Panc1 (cell line): Measurements from ENCODE around the gene CCR2. TPM values are rescaled to one million over a fixed set of nuclear protein-coding genes. Genes with fewer than 3 reads are reported as not detected.

Source experiments
- ATAC-seq: fragments of 200-7000 bp; cut with Tn5 transposase; 2 replicates; pipeline ENCODE4 v1.9.1; 2020; ENCODE audit warnings: mild to moderate bottlenecking, moderate library complexity
- BruUV-seq: library from RNA; stranded (reverse); fragments of 400-500 nt; replicated peaks from 2 replicates; lab custom pipeline; 2021; lab: Mats Ljungman, UMichigan
- CTCF ChIA-PET: fragments of 300-600 bp; sonication (Branson Sonifier 250); formaldehyde crosslinking; loops from one replicate; lab custom pipeline; 2022; ENCODE audit warnings: antibody characterized with exemption; lab: Charles Lee
- POLR2A ChIA-PET: fragments of 300-600 bp; sonication (Branson Sonifier 250); formaldehyde crosslinking; loops from one replicate; lab custom pipeline; 2022; ENCODE audit warnings: antibody characterized with exemption; lab: Charles Lee
- DNase-seq: peaks from one replicate; pipeline ENCODE4 v3.0.0-alpha.2; 2010; ENCODE audit warnings: low read depth, low spot score
- H3K27ac ChIP-seq: 2 replicates; pipeline ENCODE4 v1.5.1; 2011; ENCODE audit warnings: mild to moderate bottlenecking, low read length, inconsistent platforms
- H3K27me3 ChIP-seq: fragments of 200-500 bp; sonication (Bioruptor generic); 2 replicates; pipeline ENCODE4 v1.6.0; 2014; ENCODE audit warnings: low read length, inconsistent platforms; ENCODE audit not compliant: control insufficient read depth, insufficient read depth
- H3K36me3 ChIP-seq: fragments of 200-500 bp; sonication (Bioruptor generic); 2 replicates; pipeline ENCODE4 v1.5.1; 2014; ENCODE audit warnings: inconsistent platforms, mild to moderate bottlenecking, low read length, moderate library complexity; ENCODE audit not compliant: control insufficient read depth, insufficient read depth
- H3K4me1 ChIP-seq: 2 replicates; pipeline ENCODE4 v1.5.1; 2011; ENCODE audit warnings: inconsistent platforms, mild to moderate bottlenecking, low read length, moderate library complexity; ENCODE audit not compliant: control insufficient read depth, insufficient read depth
- H3K4me3 ChIP-seq, 2 experiments: 2 replicates each; pipeline ENCODE4 v1.5.1; 2011 to 2012; ENCODE audit warnings: low read depth in 2 of 2, low read length in 2 of 2, mild to moderate bottlenecking in 2 of 2, inconsistent platforms in 1 of 2, moderate library complexity in 1 of 2
- H3K9me3 ChIP-seq: fragments of 200-500 bp; sonication (Bioruptor generic); 2 replicates; pipeline ENCODE4 v1.5.1; 2014; ENCODE audit warnings: low read depth, mild to moderate bottlenecking, inconsistent platforms, low read length, moderate library complexity; ENCODE audit not compliant: control insufficient read depth, insufficient read depth
- CTCF ChIP-seq: fragments of 450-650 bp; IDR thresholded peaks from 2 replicates; pipeline ENCODE4 v1.5.1; 2017; ENCODE audit warnings: mild to moderate bottlenecking
- POLR2AphosphoS5 ChIP-seq: IDR thresholded peaks from 2 replicates; pipeline ENCODE4 v1.6.1; 2012; ENCODE audit warnings: mild to moderate bottlenecking, low read depth, low read length, moderate library complexity
- REST ChIP-seq, 2 experiments: IDR thresholded peaks; 2 replicates each; pipeline ENCODE4 v1.6.1; 2011 to 2012; ENCODE audit warnings: low read depth in 2 of 2, control low read depth in 1 of 2, low read length in 1 of 2, mild to moderate bottlenecking in 1 of 2, moderate library complexity in 1 of 2; ENCODE audit not compliant: insufficient read depth in 1 of 2
- SIN3A ChIP-seq: IDR thresholded peaks from 2 replicates; pipeline ENCODE4 v1.6.1; 2012; ENCODE audit warnings: low read depth, mild to moderate bottlenecking, low read length, moderate library complexity, borderline replicate concordance; ENCODE audit not compliant: insufficient read depth
- TCF7L2 ChIP-seq: IDR thresholded peaks from 2 replicates; pipeline ENCODE4 v1.6.1; 2011; ENCODE audit warnings: mild to moderate bottlenecking, low read depth, low read length, inconsistent platforms
- in situ Hi-C: cut with HindIII; loops from 2 replicates; pipeline ENCODE4 v1.10.0; 2016; ENCODE audit warnings: low sequenced_read_pairs, low pct_unique_long_range_greater_than_20kb
- intact Hi-C: fragments of 100-400 bp; cut with micrococcal nuclease; formaldehyde crosslinking; loops from one replicate; pipeline ENCODE4 v1.10.0; 2022; ENCODE audit not compliant: unreplicated experiment
- total RNA-seq: library from RNA; stranded (reverse); gene quantifications from one replicate; pipeline ENCODE4 v1.2.1, GENCODE V29; 2021; ENCODE audit not compliant: unreplicated experiment

The CCR2 gene
- total RNA-seq, 1 experiment from 2014 or later = not detected

DNA sequence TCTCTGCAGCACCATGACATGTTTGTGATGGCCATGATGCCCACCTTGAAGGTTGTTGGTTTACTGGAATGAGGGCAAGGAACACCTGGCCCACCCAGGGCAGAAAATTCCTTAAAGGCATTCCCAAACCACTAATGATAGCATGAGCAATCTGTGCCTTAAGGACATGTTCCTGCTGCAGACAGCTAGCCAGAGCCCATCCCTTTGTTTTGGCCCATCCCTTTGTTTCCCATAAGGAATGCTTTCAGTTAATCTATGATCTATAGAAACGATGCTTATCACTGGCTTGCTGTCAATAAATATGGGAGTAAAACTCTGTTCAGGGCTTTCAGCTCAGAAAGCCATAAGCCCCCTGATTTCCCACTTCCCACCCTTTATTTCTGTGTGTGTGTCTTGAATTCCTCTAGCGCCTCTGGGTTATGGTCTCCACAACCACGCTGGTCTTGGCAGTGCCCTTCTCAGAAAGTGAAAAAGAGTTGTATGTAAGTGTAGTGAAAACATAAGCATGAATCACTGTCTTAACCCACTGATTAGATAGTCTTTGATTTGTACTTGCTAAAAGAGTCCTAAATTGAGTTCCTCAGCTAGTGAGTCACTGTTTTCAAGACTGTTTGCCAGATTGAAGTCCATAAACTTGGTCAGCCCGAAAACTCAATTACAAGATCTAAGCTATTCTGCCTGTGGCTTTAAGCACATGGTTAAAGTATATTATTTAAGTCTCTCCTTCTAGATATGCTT lies 19.0 kb upstream of the CCR2 start:
- no peaks in the 10 kb centered on the region for H3K9me3 ChIP-seq
- in situ Hi-C loops = no loop called here
- intact Hi-C loops = no loop called here
- ATAC-seq = no peak
- ChIA-PET CTCF (no interaction called here), POLR2A (no interaction called here)
- H3K27ac ChIP-seq = no peak overlapping the region
- H3K27me3 ChIP-seq = no peaks in the 10 kb centered on the region
- H3K4me3 ChIP-seq = no peak overlapping the region
- H3K4me1 ChIP-seq = no peaks in the 10 kb centered on the region
- DNase-seq = no peak
- no peaks in the 10 kb centered on the region for H3K36me3 ChIP-seq
- TF ChIP-seq CTCF (no peak), REST (IDR thresholded peaks at IDR 0.05; ENCODE audit: insufficient read depth in 1 of 2, low read depth in 2 of 2, low read length in 1 of 2) (no peak), POLR2AphosphoS5 (no peak), SIN3A (no peak), TCF7L2 (no peak)
- no TSS peak for BruUV-seq

DNA sequence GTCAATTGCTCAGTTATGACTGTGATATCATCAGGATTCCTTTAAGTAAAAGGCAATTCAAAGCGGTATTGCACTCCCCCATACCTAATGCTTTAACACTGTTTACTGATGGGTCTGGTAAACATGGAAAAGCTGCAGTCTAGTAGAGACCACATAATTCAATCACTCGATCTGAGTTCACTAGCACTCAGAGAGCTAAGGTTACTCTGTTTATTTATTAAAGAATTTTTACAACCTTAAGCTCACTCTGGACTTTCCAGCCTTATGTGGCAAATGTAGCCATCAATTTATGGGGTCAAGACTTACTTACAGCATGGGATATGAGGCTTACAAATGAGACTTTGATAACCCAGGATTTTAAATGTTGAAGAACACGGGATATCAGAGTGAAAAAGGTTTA lies 18.4 kb upstream of the CCR2 start:
- no peak overlapping the region for H3K4me3 ChIP-seq
- H3K27ac ChIP-seq = no peak overlapping the region
- no peaks in the 10 kb centered on the region for H3K27me3 ChIP-seq
- DNase-seq (no peak), ATAC-seq (no peak)
- no peak for TF ChIP-seq SIN3A
- no peak for TF ChIP-seq REST (IDR thresholded peaks at IDR 0.05; ENCODE audit: insufficient read depth in 1 of 2, low read depth in 2 of 2, low read length in 1 of 2)
- TF ChIP-seq TCF7L2 = no peak
- TF ChIP-seq CTCF = no peak
- no peak for TF ChIP-seq POLR2AphosphoS5
- no peaks in the 10 kb centered on the region for H3K36me3 ChIP-seq
- intact Hi-C loops = no loop called here
- no peaks in the 10 kb centered on the region for H3K4me1 ChIP-seq
- no TSS peak for BruUV-seq
- H3K9me3 ChIP-seq = no peaks in the 10 kb centered on the region
- POLR2A ChIA-PET = no interaction called here
- in situ Hi-C loops = no loop called here
- CTCF ChIA-PET = no interaction called here
